Stomach (tissue), 4 donors: ENCODE results near the gene FKBP7.

Experiments used
- POLR2A ChIP-seq, 4 donors: fragments of 450-650 bp; IDR thresholded peaks; one replicate each; pipeline ENCODE4 v1.6.1; 2016; ENCODE audit warnings: antibody characterized with exemption in 4 of 4, control low read depth in 2 of 4, mild to moderate bottlenecking in 1 of 4, moderate library complexity in 1 of 4
- POLR2AphosphoS5 ChIP-seq, 3 donors: sonication (generic); formaldehyde crosslinking; IDR thresholded peaks; one replicate each; pipeline ENCODE4 v1.6.1; 2016; ENCODE audit warnings: antibody characterized with exemption in 3 of 3
- TF ChIP-seq, protein P1 (sequence below), 7 experiments: fragments of 450-650 bp in 4 of 7; fragments of 200-600 bp in 3 of 7; sonication (generic) in 3 of 7; IDR thresholded peaks; one replicate each; pipeline ENCODE4 v1.5.1; 2016 to 2019; ENCODE audit warnings: antibody characterized with exemption in 7 of 7, control low read depth in 2 of 7, mild to moderate bottlenecking in 1 of 7

DNA sequence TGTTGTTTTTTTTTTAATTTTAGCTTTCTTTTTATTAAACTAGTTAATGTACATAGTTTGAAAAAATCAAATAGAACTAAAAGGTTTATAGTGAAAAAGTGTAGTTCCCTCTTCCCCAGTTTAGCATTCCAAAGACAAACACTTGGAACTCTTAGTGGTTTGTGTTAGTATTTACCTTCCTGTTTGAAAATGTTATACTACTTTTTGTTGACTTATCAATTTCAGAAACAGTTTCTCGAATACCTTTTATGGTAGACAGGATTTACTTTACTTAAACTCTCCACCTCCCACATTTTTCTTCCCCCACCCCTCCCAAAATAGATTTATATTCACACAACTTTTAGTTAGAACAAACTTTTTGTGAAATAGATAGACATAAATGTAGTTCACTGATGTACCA lies 28.5 kb upstream of the FKBP7 start:
- TF ChIP-seq, protein P1, sequence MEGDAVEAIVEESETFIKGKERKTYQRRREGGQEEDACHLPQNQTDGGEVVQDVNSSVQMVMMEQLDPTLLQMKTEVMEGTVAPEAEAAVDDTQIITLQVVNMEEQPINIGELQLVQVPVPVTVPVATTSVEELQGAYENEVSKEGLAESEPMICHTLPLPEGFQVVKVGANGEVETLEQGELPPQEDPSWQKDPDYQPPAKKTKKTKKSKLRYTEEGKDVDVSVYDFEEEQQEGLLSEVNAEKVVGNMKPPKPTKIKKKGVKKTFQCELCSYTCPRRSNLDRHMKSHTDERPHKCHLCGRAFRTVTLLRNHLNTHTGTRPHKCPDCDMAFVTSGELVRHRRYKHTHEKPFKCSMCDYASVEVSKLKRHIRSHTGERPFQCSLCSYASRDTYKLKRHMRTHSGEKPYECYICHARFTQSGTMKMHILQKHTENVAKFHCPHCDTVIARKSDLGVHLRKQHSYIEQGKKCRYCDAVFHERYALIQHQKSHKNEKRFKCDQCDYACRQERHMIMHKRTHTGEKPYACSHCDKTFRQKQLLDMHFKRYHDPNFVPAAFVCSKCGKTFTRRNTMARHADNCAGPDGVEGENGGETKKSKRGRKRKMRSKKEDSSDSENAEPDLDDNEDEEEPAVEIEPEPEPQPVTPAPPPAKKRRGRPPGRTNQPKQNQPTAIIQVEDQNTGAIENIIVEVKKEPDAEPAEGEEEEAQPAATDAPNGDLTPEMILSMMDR (IDR thresholded peaks at IDR 0.05): no peak
- TF ChIP-seq POLR2A (IDR thresholded peaks at IDR 0.05) (no peak), POLR2AphosphoS5 (IDR thresholded peaks at IDR 0.05) (no peak)
